Esophagus squamous epithelium (tissue), 4 donors: ENCODE data around the gene BTNL3.

Experiments
- CTCF ChIP-seq, 6 experiments: fragments of 450-650 bp in 4 of 6; fragments of 200-600 bp in 2 of 6; sonication (generic) in 2 of 6; IDR thresholded peaks; one replicate each; pipeline ENCODE4 v1.5.1; 2016 to 2019; ENCODE audit warnings: antibody characterized with exemption in 6 of 6, mild to moderate bottlenecking in 4 of 6, moderate library complexity in 4 of 6
- POLR2A ChIP-seq, 4 donors: fragments of 450-650 bp; IDR thresholded peaks; one replicate each; pipeline ENCODE4 v1.6.1; 2017; ENCODE audit warnings: antibody characterized with exemption in 4 of 4, mild to moderate bottlenecking in 4 of 4, moderate library complexity in 3 of 4

- TF ChIP-seq CTCF (IDR thresholded peaks at IDR 0.05) (no peak), POLR2A (IDR thresholded peaks at IDR 0.05) (no peak)
Measured at GRCh38 chr5:181036816-181037364, 48.2 kb downstream of the BTNL3 start.
